B cell (primary cell): ENCODE results near the gene GABRR2. TPM values are rescaled to one million over a fixed set of nuclear protein-coding genes. Genes with fewer than 3 reads are reported as not detected.

Experiments
- ATAC-seq: fragments of 200-7000 bp; cut with Tn5 transposase; one replicate; pipeline ENCODE4 v1.10.0; 2021; ENCODE audit warnings: low read depth, mild to moderate bottlenecking, moderate number of reproducible peaks, moderate library complexity
- CTCF ChIA-PET: fragments of 350-600 bp; sonication (Branson Sonifier 250); formaldehyde crosslinking; loops from one replicate; lab custom pipeline; 2021; ENCODE audit warnings: antibody characterized with exemption, inconsistent platforms; lab: Charles Lee
- POLR2A ChIA-PET: fragments of 350-600 bp; sonication (Branson Sonifier 250); formaldehyde crosslinking; loops from one replicate; lab custom pipeline; 2021; ENCODE audit warnings: antibody characterized with exemption; lab: Charles Lee
- DNase-seq: peaks from one replicate; pipeline ENCODE4 v3.0.0; 2013
- H2AFZ ChIP-seq: 2 replicates; pipeline ENCODE4 v1.6.1; 2012; ENCODE audit warnings: mild to moderate bottlenecking, low read depth, low read length; ENCODE audit not compliant: insufficient read depth, poor library complexity, severe bottlenecking
- H3K27ac ChIP-seq, 2 donors: 1 replicate in 1 of 2; 2 replicates in 1 of 2; pipeline ENCODE4 v1.5.1; 2012 to 2013; ENCODE audit warnings: low read length in 2 of 2, mild to moderate bottlenecking in 2 of 2, moderate library complexity in 1 of 2
- H3K27me3 ChIP-seq, 4 experiments: fragments of 200-600 bp in 1 of 4; sonication (generic) in 1 of 4; replicated peaks in 1 of 4; 1 replicate in 2 of 4; 2 replicates in 2 of 4; pipeline versions ENCODE4 v1.6.1 to v1.7.0; 2013 to 2016; ENCODE audit warnings: low read length in 3 of 4, mild to moderate bottlenecking in 2 of 4, mixed read lengths in 1 of 4, moderate library complexity in 1 of 4; ENCODE audit not compliant: insufficient read depth in 4 of 4, control insufficient read depth in 3 of 4; ENCODE audit errors: control extremely low read depth in 1 of 4
- H3K36me3 ChIP-seq, 2 experiments: replicated peaks in 1 of 2; 1 replicate in 1 of 2; 2 replicates in 1 of 2; pipeline versions ENCODE4 v1.6.1 to v1.7.1; 2013; ENCODE audit warnings: low read length in 1 of 2; ENCODE audit not compliant: insufficient read depth in 2 of 2, control insufficient read depth in 1 of 2; ENCODE audit errors: control extremely low read depth in 1 of 2, extremely low read depth in 1 of 2
- H3K4me1 ChIP-seq, 2 donors: fragments of 200-600 bp in 1 of 2; sonication (generic) in 1 of 2; 1 replicate in 1 of 2; 2 replicates in 1 of 2; pipeline versions ENCODE4 v1.5.1 to v1.6.1; 2013 to 2017; ENCODE audit warnings: low read length in 2 of 2; ENCODE audit not compliant: control insufficient read depth in 2 of 2, insufficient read depth in 2 of 2
- H3K4me2 ChIP-seq: replicated peaks from 2 replicates; pipeline ENCODE3; 2012; ENCODE audit warnings: mild to moderate bottlenecking, low read depth, low read length; ENCODE audit not compliant: poor library complexity, severe bottlenecking
- H3K4me3 ChIP-seq, 5 experiments: fragments of 200-600 bp in 1 of 5; sonication (generic) in 1 of 5; 1 replicate in 3 of 5; 2 replicates in 2 of 5; pipeline versions ENCODE4 v1.5.1 to v1.7.0; 2011 to 2016; ENCODE audit warnings: low read length in 4 of 5, mild to moderate bottlenecking in 4 of 5, low read depth in 2 of 5, control low read depth in 1 of 5, moderate library complexity in 1 of 5; ENCODE audit not compliant: insufficient read depth in 1 of 5; ENCODE audit errors: control extremely low read depth in 1 of 5, extremely low read depth in 1 of 5
- H3K79me2 ChIP-seq: fragments of 200-600 bp; sonication (generic); one replicate; pipeline ENCODE4 v1.6.0; 2016; ENCODE audit warnings: low read length; ENCODE audit not compliant: control insufficient read depth, insufficient read depth
- H3K9ac ChIP-seq: fragments of 200-600 bp; sonication (generic); 2 replicates; pipeline ENCODE4 v1.6.1; 2017; ENCODE audit warnings: mild to moderate bottlenecking, low read length, moderate library complexity
- H3K9me3 ChIP-seq, 3 donors: one replicate each; pipeline versions ENCODE4 v1.6.1 to v1.7.1; 2013; ENCODE audit warnings: low read length in 2 of 3; ENCODE audit not compliant: control insufficient read depth in 2 of 3, insufficient read depth in 1 of 3; ENCODE audit errors: control extremely low read depth in 1 of 3
- H4K20me1 ChIP-seq: 2 replicates; pipeline ENCODE4 v1.6.0; 2012; ENCODE audit warnings: mild to moderate bottlenecking, low read length; ENCODE audit not compliant: insufficient read depth, control insufficient read depth, poor library complexity, severe bottlenecking
- H3K27ac Mint-ChIP-seq: one replicate; pipeline ENCODE4 v1.8.0; 2021; ENCODE audit warnings: mixed read lengths
- H3K27me3 Mint-ChIP-seq: one replicate; pipeline ENCODE4 v1.8.0; 2021; ENCODE audit warnings: mixed read lengths
- H3K4me1 Mint-ChIP-seq: one replicate; pipeline ENCODE4 v1.8.0; 2021; ENCODE audit warnings: mixed read lengths
- H3K4me3 Mint-ChIP-seq: one replicate; pipeline ENCODE4 v1.8.0; 2021; ENCODE audit warnings: mixed read lengths
- H3K9me3 Mint-ChIP-seq: one replicate; pipeline ENCODE4 v1.8.0; 2022; ENCODE audit warnings: mixed read lengths; ENCODE audit not compliant: insufficient read depth
- EZH2 ChIP-seq: IDR thresholded peaks from 2 replicates; pipeline ENCODE4 v1.6.1; 2012; ENCODE audit warnings: borderline replicate concordance, low read depth, mild to moderate bottlenecking, moderate library complexity, low read length; ENCODE audit not compliant: insufficient read depth, poor library complexity, severe bottlenecking
- WGBS: methylation state at CpG from one replicate; pipeline ENCODE4 v1.1.5; 2013; ENCODE audit warnings: missing lambda C conversion rate; ENCODE audit not compliant: insufficient coverage; 5-methylcytosine and 5-hydroxymethylcytosine counted together
- intact Hi-C: fragments of 100-400 bp; cut with micrococcal nuclease; formaldehyde crosslinking; loops from one replicate; pipeline ENCODE4 v1.10.0; 2022
- polyA plus RNA-seq: library from polyadenylated mRNA; depleted of rRNA; stranded (reverse); fragments of >200 nt; gene quantifications from 2 replicates; pipeline ENCODE4 v1.2.3, GENCODE V29; 2012
- total RNA-seq, 2 donors: library from RNA; stranded (reverse); fragments of 120-200 nt in 1 of 2; gene quantifications; 1 replicate in 1 of 2; 2 replicates in 1 of 2; pipeline versions ENCODE4 v1.2.3 to v1.2.4, GENCODE V29; 2013 to 2022
- TF ChIP-seq, protein P1 (sequence below): fragments of 200-600 bp; IDR thresholded peaks from one replicate; pipeline ENCODE4 v1.8.0; 2022; ENCODE audit warnings: antibody characterized with exemption, mild to moderate bottlenecking

The GABRR2 gene
- total and polyA plus RNA-seq, 2 donors (not counting 1 experiment from before 2014, with no cell fraction given) = 0.59 to 4.7 TPM

DNA sequence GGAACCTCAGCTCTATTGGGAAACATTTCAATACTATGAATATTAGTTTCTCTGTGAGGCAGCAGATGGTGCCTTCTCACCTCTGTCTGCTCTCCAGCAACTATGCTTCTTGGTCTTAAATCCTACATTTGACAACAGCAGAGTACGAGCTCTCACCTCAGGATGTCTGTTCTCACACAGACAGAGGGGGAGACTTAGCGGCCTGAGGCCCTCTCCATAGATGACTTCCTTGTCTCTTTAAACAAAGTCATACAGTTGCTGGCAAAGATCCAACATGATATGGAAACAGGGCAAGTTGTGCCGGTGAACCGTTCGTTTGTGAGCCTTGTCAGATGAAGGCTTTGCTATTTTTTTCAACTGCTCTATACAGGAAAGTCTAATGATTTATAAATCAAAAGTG is 54.3 kb downstream of the GABRR2 start:
- H3K36me3 ChIP-seq = no peaks in the 10 kb centered on the region
- TF ChIP-seq, protein P1, sequence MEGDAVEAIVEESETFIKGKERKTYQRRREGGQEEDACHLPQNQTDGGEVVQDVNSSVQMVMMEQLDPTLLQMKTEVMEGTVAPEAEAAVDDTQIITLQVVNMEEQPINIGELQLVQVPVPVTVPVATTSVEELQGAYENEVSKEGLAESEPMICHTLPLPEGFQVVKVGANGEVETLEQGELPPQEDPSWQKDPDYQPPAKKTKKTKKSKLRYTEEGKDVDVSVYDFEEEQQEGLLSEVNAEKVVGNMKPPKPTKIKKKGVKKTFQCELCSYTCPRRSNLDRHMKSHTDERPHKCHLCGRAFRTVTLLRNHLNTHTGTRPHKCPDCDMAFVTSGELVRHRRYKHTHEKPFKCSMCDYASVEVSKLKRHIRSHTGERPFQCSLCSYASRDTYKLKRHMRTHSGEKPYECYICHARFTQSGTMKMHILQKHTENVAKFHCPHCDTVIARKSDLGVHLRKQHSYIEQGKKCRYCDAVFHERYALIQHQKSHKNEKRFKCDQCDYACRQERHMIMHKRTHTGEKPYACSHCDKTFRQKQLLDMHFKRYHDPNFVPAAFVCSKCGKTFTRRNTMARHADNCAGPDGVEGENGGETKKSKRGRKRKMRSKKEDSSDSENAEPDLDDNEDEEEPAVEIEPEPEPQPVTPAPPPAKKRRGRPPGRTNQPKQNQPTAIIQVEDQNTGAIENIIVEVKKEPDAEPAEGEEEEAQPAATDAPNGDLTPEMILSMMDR = no peak
- no peak for TF ChIP-seq EZH2
- WGBS = 6% methylated on average over 2 of the region's 5 CpGs
- H3K27ac ChIP-seq = no peak overlapping the region
- peaks cover 6 to 11% of the 10 kb centered on the region in 2 donors for H3K4me1 ChIP-seq
- Mint-ChIP-seq H3K9me3 (no peaks in the 10 kb centered on the region), H3K4me1 (peaks cover 17% of the 10 kb centered on the region), H3K27ac (no peak overlapping the region), H3K4me3 (no peak overlapping the region), H3K27me3 (no peaks in the 10 kb centered on the region)
- H3K4me2 ChIP-seq = no peak overlapping the region
- H2AFZ ChIP-seq = no peak overlapping the region
- no peak overlapping the region for H3K4me3 ChIP-seq
- H3K27me3 ChIP-seq = no peaks in the 10 kb centered on the region
- ChIA-PET CTCF (interaction anchor here (1.2 kb wide), 1 partner anchor 279 kb away, joined by 3 read pairs; no protein-coding TSS in a partner anchor), POLR2A (interaction anchor here (0.5 kb wide), 1 partner anchor 92 kb away, joined by 3 read pairs; no protein-coding TSS in a partner anchor)
- H3K79me2 ChIP-seq = no peaks in the 10 kb centered on the region
- ATAC-seq (no peak), DNase-seq (no peak)
- no peak overlapping the region for H3K9ac ChIP-seq
- intact Hi-C loops = no loop called here
- no peaks in the 10 kb centered on the region for H4K20me1 ChIP-seq
- H3K9me3 ChIP-seq = no peaks in the 10 kb centered on the region

DNA sequence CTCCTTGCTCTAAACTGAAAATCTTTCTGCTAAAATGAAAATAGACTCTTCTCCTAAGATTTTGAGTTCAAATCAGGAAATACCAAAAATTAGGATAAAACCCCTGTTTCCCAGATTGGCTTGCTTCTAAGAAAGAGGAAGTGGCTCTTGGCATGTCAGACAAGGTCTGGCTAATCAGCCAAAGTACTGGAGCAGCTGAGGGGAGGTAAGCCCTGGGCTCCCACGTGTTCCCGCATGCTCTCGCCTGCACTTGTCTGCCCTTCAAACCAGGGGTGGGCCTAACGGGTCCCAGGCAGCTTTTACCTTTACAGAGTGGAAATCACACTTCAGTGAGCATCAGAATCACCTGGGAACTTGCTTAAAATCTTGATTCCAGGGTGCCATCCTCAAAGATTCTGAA is 54.8 kb downstream of the GABRR2 start:
- no peak overlapping the region for H2AFZ ChIP-seq
- no peaks in the 10 kb centered on the region for H3K9me3 Mint-ChIP-seq
- ChIA-PET CTCF (interaction anchor here (1.2 kb wide), 1 partner anchor 278 kb away, joined by 3 read pairs; no protein-coding TSS in a partner anchor), POLR2A (interaction anchor here (0.5 kb wide), 1 partner anchor 93 kb away, joined by 3 read pairs; no protein-coding TSS in a partner anchor)
- H4K20me1 ChIP-seq = no peaks in the 10 kb centered on the region
- no peak overlapping the region for H3K27ac Mint-ChIP-seq
- no peaks in the 10 kb centered on the region for H3K27me3 ChIP-seq
- no peaks in the 10 kb centered on the region for H3K36me3 ChIP-seq
- H3K27me3 Mint-ChIP-seq = no peaks in the 10 kb centered on the region
- no peak overlapping the region for H3K9ac ChIP-seq
- no peak overlapping the region for H3K4me3 Mint-ChIP-seq
- H3K4me2 ChIP-seq = no peak overlapping the region
- ATAC-seq (no peak), DNase-seq (peak; percentile 29)
- H3K4me3 ChIP-seq = no peak overlapping the region
- no peak overlapping the region for H3K27ac ChIP-seq
- intact Hi-C loops = no loop called here
- TF ChIP-seq, protein P1 = no peak
- no peak for TF ChIP-seq EZH2
- 42% methylated on average over 4 of the region's 4 CpGs for WGBS
- peaks cover 17% of the 10 kb centered on the region for H3K4me1 Mint-ChIP-seq
- H3K9me3 ChIP-seq = no peaks in the 10 kb centered on the region
- H3K4me1 ChIP-seq = peaks cover 6 to 11% of the 10 kb centered on the region in 2 donors
- no peaks in the 10 kb centered on the region for H3K79me2 ChIP-seq
